GM15510 (cell line): ENCODE measurements around the gene ATP11A.

ENCODE experiments used
- POLR2A ChIP-seq: IDR thresholded peaks from 3 replicates; pipeline ENCODE4 v1.6.1; 2011; ENCODE audit warnings: borderline replicate concordance; ENCODE audit not compliant: insufficient read length; ENCODE audit errors: extremely low read depth

ATP11A gene

DNA sequence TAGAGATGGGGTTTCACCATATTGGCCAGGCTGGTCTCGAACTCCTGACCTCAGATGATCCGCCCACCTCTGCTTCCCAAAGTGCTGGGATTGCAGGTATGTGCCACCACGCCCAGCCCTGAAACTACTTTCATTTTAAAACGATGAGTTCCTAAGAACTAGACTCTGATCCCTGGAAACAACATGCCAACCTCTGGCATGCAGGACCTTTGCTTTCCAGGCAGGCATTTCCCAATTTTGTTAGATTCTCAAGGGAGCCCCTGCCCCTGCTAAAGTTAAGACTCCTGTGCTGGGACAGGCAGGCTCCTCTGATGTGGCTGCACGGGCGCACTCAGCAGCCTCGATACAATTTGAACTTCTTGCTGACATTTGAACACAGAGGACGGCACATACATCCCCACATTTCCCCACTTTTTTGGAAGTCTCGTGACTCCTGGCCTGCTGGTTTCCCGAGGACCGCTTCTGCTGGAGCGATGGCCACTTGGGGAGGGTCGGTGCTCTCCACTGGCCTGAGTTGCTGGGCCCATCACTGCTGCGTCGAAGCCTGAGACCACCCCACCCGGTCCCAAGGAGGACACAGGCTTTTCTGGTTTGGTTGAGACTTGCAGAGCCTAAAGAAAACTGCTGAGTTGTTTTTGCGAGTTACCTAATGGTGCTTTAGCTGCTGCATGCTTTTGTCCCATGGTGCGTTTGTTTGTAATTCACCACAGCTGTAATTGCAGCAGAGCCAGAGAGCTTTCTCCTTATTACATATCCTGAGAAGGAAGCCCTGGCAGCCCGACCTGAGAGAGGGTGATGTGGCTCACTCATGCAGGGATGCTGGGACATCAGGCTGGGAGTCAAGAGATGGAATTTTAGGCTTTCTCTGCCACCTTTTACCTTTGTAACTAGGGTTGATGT lies 8.2 kb downstream of the ATP11A start:
- TF ChIP-seq POLR2A: no peak

DNA sequence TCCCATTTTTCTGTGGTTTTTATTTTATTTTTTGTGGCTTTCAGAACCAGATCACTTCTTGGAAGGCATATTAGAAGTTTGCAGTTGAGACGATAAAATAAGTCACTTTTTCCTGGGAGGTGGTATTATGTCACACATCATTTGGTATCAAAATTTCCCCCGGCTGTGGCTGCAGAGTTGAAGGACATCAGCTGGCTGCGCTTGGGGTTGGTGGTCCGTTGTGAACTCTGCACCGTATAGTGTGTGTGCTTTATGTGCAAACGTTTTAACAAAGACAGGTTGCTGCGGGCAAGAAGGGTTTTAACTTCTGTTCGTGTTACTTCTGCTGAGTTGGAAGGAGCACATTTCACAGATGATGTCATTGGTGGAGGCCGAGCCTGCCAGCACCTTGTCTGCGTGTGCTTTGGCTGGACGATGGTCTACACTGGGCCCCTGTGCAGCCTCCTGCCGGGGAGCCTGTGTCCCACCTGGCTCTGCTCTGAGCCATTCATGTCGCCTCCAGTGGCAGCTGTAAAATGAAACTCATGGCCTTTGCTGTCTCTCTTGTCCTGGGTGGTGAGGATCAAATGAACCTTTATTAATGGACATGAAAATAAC lies 9.6 kb downstream of the ATP11A start:
- no peak for TF ChIP-seq POLR2A

DNA sequence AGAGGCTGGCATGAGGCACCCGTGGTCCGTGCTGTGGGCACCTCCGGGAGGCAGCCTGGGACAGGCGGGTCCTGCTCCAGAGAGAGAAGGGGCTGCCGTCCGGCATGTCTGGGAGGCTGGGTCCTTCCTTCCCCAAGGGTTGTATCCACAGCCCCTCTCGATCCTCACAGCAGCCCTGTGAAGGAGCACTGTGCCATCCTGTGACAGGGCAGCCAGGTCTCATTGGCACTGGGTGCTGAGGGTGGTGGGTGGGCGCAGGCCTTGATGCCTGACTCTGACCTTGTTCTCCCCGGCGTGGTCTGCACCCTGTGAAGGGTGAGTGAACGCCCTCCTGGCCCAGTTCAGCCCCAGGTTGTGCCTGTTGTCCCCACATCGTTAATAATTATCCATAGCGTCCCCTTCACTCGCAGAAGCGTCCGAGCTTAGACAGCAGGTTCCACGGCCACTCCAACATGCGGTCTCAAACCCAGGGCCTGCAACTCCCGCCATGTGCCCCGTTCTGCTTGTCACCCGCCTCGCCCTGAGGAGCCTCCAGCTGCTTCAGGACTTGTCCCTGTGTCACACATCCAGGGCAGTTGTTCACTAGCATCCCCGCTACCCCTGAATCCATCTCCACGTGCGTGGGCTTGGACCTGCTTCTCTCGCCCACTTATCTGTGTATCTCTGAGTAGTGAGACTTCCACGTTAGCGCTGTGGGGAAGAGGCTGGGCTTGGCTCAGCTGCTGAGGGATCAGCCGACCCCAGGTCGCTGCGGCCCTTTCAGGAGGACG lies 10.6 kb downstream of the ATP11A start:
- TF ChIP-seq POLR2A: no peak

DNA sequence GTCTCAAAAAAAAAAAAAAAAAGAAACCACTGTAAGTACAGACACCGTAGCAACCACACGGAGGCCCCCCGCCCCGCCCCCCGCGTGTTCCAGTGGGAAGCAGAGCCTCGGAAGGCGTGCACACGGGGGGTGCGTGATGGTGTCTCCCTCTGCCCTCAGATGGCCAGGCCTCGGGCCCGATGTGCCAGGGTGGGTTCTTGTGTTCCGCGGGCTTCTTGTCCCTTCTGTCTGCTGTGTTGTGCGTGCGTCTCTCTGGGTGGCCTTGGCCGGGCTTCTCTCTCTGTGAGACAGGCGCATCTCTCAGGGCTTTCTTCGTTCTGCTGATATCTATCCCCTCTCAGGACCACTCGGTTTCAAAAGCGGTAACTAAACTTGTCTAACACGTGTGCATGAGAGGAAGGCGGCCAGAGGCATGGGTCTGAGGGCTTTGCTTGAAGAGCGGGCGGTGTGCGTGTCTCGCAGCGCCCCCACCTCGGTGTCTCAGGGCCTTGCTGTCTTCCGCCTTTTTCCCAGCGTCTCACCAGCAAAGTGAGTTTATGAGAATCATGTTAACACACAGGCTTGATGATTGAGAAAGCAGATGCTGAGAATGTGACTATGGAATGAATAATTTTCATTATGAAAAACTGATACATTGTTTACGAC lies 12.6 kb downstream of the ATP11A start:
- no peak for TF ChIP-seq POLR2A

- no peak for TF ChIP-seq POLR2A
These were observed 13.1 kb downstream of the ATP11A start for GRCh38 chr13:112702986-112703379.

DNA sequence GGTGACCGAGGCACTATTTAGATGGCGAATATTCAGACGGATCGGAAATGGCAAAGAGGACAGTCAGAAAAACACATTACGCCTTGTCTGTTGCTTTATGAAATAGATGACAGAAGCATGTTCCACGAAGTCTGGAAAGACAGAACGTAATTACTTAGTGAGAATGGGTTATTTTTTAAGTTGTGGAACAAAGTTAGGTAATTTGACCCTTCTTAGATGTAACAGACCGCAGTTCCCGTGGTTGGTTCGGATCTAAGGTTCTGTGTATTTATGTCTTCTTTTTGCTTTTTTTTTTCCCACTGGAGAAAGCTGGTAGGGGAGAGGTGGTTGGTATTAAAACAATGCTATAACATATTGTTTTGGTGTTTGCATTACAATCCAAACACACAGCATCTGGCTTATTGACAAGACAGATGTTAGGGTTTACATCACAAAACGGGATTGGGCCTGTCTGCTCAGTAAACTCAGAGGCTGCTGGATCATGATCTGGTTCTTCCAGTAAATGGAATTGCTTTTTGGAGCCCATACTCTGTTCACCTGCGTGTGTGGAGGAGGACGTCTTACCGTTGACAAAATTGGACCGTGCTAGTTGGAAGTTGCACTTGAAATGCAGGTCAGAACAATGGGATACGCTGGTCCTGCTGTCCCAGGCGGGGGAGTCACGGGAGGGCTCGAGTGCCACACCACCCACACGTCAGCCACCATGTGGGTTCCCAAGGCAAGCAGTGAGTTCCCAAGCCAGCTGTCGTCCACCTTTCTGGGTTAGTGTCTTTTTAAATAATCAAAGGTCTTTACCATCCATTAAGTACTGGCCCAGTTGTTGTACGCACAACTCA lies 13.8 kb downstream of the ATP11A start:
- TF ChIP-seq POLR2A: no peak

GRCh38 chr13:112704308-112705145 lies 14.7 kb downstream of the ATP11A start:
- TF ChIP-seq POLR2A: no peak

GRCh38 chr13:112705286-112705685 lies 15.4 kb downstream of the ATP11A start:
- TF ChIP-seq POLR2A: no peak

DNA sequence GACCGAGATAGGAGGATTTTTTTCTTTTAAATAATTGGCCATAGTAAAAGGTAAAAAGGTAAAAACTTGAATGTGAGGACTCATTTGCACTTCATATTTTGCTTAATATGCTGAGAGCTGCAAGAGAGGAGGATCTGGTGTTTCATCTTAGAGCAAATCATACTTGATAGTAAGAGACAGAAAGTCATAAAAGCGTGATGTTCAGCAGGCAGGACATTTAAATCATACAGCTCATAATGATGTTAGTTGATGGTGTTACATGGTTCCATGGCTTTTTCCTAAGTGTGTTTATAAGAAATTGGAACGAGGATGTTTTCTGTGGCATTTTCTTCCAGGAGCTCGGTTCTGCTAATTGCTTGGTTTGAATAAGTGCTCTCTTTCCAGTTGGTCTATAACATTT lies 16.3 kb downstream of the ATP11A start:
- TF ChIP-seq POLR2A: no peak

DNA sequence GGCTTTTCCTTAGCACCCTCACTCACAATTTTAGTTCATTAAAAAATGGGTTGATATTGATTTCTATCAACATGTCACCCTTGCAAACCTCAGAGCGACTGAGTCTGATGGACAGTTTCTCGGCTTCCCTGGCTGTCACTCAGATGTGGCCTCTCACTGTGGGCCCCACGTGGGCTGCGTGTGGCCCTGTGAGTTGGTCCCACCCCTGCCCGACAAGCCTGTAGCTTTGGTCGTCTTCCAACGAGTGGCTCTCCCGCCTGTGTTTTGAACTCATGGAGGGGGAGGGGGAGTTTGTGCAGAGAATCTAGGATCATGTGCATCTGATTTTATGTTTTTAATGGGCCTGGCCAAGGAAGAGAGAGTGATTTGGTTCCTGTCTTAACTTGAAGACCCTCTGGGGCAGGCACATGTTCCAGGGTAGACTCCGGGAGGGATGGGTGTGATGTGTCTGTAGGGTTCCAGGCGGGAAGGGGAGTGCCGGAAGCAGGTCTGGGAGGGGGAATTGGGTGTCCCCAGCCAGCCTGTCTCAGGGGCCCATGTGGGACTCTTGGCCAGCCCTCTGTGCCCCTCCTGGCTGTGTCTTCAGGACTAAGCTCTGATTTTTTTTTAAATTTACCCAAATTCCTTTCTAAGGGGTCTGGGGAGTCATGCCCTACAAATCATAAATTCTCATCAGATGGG lies 18.9 kb downstream of the ATP11A start:
- TF ChIP-seq POLR2A: no peak

DNA sequence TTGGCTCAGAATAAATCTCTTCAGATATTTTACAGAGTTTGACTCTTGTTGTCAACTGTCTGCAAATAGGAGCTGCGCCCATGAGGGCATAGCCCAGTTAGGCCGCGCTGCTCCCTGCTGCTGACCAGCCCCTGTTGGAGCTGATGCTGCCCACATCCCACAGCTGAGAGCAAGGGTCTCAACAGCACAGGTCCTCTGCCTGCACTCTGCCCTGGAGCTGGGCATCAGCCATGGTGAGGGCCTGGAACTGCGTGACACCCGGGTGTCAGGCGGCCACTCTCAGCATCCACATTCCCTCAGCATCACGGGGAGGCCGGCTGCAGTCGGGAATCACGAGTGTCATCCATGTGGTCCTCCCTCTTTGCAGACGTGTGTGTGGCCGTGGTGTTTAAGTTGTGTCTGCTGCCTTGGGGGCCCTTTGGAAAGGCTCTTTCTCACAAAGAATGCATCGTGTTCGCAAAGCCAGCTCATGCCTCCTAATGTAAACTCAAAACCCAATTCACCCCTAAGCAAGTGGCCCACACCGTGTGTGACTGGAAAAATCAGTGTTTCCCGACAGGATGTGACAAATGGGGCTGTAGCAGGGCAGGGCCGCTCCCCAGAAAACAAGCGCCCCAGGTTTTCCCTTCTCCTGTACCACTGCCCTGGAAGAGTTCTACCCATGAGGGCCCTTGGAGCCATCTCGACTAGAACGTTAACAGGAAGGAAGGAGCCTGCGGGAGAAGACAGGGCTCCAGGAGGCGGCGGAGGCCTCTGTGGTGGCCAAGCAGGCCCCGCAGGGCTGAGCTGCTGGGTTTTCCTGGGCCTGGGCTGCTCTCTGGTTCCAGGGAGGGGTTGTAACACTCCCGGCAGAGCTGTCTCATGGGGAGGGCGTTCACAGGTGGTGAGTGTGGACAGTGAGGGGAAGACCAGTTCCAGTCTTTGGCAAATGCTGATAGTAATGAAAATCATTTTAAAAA lies 20.3 kb downstream of the ATP11A start:
- TF ChIP-seq POLR2A: no peak
